PC-9 (cell line): ENCODE results near the gene LRRC72. TPM values are rescaled to one million over a fixed set of nuclear protein-coding genes. Genes with fewer than 3 reads are reported as not detected.
A peak's percentile ranks its signal among the peaks of the same experiment; 100 is the strongest.

Experiments used
- BruUV-seq: library from RNA; stranded (reverse); fragments of 400-500 nt; replicated peaks from 2 replicates; lab custom pipeline; 2021; lab: Mats Ljungman, UMichigan
- CTCF ChIA-PET: fragments of 300-600 bp; sonication (Branson Sonifier 250); formaldehyde crosslinking; loops from one replicate; lab custom pipeline; 2022; ENCODE audit warnings: antibody characterized with exemption; lab: Charles Lee
- POLR2A ChIA-PET: fragments of 300-600 bp; sonication (Branson Sonifier 250); formaldehyde crosslinking; loops from one replicate; lab custom pipeline; 2022; ENCODE audit warnings: antibody characterized with exemption; ENCODE audit not compliant: unreplicated experiment; lab: Charles Lee
- DNase-seq, 2 experiments: peaks; one replicate each; pipeline versions ENCODE4 v3.0.0 to v3.0.0-alpha.2; 2015 to 2022; ENCODE audit warnings: mixed read lengths in 1 of 2
- H2AFZ ChIP-seq: fragments of 200-600 bp; sonication (generic); 2 replicates; pipeline ENCODE4 v1.8.1; 2017; ENCODE audit warnings: antibody characterized with exemption
- H3F3A ChIP-seq: fragments of 200-600 bp; sonication (generic); 2 replicates; pipeline ENCODE4 v1.8.1; 2017; ENCODE audit warnings: antibody characterized with exemption, mild to moderate bottlenecking, low read depth; ENCODE audit not compliant: insufficient read depth
- H3K27ac ChIP-seq: fragments of 200-600 bp; sonication (generic); 2 replicates; pipeline ENCODE4 v1.6.1; 2016; ENCODE audit warnings: mixed run types
- H3K27me3 ChIP-seq: fragments of 200-600 bp; sonication (generic); 2 replicates; pipeline ENCODE4 v1.6.1; 2016; ENCODE audit warnings: low read depth, mixed run types; ENCODE audit not compliant: insufficient read depth
- H3K36me3 ChIP-seq: fragments of 200-600 bp; sonication (generic); 2 replicates; pipeline ENCODE4 v1.6.1; 2016; ENCODE audit warnings: low read depth, mixed run types
- H3K4me1 ChIP-seq: fragments of 200-600 bp; sonication (generic); replicated peaks from 2 replicates; pipeline ENCODE4 v1.6.1; 2016; ENCODE audit warnings: mixed run types; ENCODE audit not compliant: insufficient read depth
- H3K4me2 ChIP-seq: fragments of 200-600 bp; sonication (generic); 2 replicates; pipeline ENCODE4 v1.6.1; 2017; ENCODE audit warnings: mixed run types
- H3K4me3 ChIP-seq: fragments of 200-600 bp; sonication (generic); 2 replicates; pipeline ENCODE4 v1.6.1; 2016; ENCODE audit warnings: mixed run types
- H3K79me2 ChIP-seq: fragments of 200-600 bp; sonication (generic); 2 replicates; pipeline ENCODE4 v1.6.1; 2017; ENCODE audit warnings: low read depth, mixed run types
- H3K9me2 ChIP-seq: fragments of 200-600 bp; sonication (generic); 2 replicates; pipeline ENCODE4 v1.8.1; 2017; ENCODE audit warnings: mild to moderate bottlenecking; ENCODE audit not compliant: insufficient read depth
- H3K9me3 ChIP-seq: fragments of 200-600 bp; sonication (generic); 2 replicates; pipeline ENCODE4 v1.8.1; 2016; ENCODE audit warnings: low read depth; ENCODE audit not compliant: insufficient read depth
- H4K20me1 ChIP-seq: fragments of 200-600 bp; sonication (generic); 2 replicates; pipeline ENCODE4 v1.8.1; 2017; ENCODE audit not compliant: insufficient read depth
- CTCF ChIP-seq: fragments of 200-600 bp; sonication (generic); conservative IDR thresholded peaks from 2 replicates; pipeline ENCODE4 v1.6.1; 2017; ENCODE audit warnings: mixed run types, antibody characterized with exemption, mild to moderate bottlenecking, moderate library complexity
- EZH2 ChIP-seq: fragments of 200-600 bp; sonication (generic); IDR thresholded peaks from 2 replicates; pipeline ENCODE4 v1.8.0; 2017; ENCODE audit warnings: antibody characterized with exemption, low read depth
- intact Hi-C: fragments of 100-400 bp; cut with micrococcal nuclease; formaldehyde crosslinking; loops from one replicate; pipeline ENCODE4 v1.10.0; 2022; ENCODE audit not compliant: unreplicated experiment
- total RNA-seq: library from RNA; stranded (reverse); gene quantifications from 2 replicates; pipeline ENCODE4 v1.2.3, GENCODE V29; 2021

The LRRC72 gene
- total RNA-seq, 1 experiment from 2014 or later = not detected

- intact Hi-C loops = no loop called here
- ChIA-PET POLR2A (no interaction called here), CTCF (no interaction called here)
- Histone ChIP-seq H3K27ac (no peak overlapping the region), H4K20me1 (no peaks in the 10 kb centered on the region), H3F3A (no peaks in the 10 kb centered on the region), H3K4me2 (no peak overlapping the region), H3K79me2 (no peaks in the 10 kb centered on the region), H3K27me3 (no peaks in the 10 kb centered on the region), H3K36me3 (no peaks in the 10 kb centered on the region), H3K4me1 (no peaks in the 10 kb centered on the region), H3K4me3 (no peak overlapping the region), H3K9me3 (no peaks in the 10 kb centered on the region), H3K9me2 (no peaks in the 10 kb centered on the region), H2AFZ (no peak overlapping the region)
- no TSS peak for BruUV-seq
- TF ChIP-seq CTCF (no peak), EZH2 (no peak)
- no peak for DNase-seq
These were observed 21.8 kb downstream of the LRRC72 start for GRCh38 chr7:16548428-16548827.

- no peak for DNase-seq
- no TSS peak for BruUV-seq
- H3K79me2 ChIP-seq = no peaks in the 10 kb centered on the region
- no peaks in the 10 kb centered on the region for H4K20me1 ChIP-seq
- H3K27me3 ChIP-seq = no peaks in the 10 kb centered on the region
- H3F3A ChIP-seq = no peaks in the 10 kb centered on the region
- POLR2A ChIA-PET = no interaction called here
- H2AFZ ChIP-seq = no peak overlapping the region
- no peaks in the 10 kb centered on the region for H3K9me3 ChIP-seq
- no peak for TF ChIP-seq CTCF
- no peak for TF ChIP-seq EZH2
- H3K36me3 ChIP-seq = no peaks in the 10 kb centered on the region
- no peaks in the 10 kb centered on the region; the same call in 1 of the 2 replicates for H3K9me2 ChIP-seq
- intact Hi-C loops = no loop called here
- H3K4me1 ChIP-seq = no peaks in the 10 kb centered on the region
- H3K4me3 ChIP-seq = no peak overlapping the region
- no peak overlapping the region for H3K4me2 ChIP-seq
- no peak overlapping the region for H3K27ac ChIP-seq
- CTCF ChIA-PET = interaction anchor here (0.7 kb wide), 1 partner anchor 14 kb away, joined by 4 read pairs; no protein-coding TSS in a partner anchor
These were observed 24.0 kb downstream of the LRRC72 start for GRCh38 chr7:16550671-16551070.

GRCh38 chr7:16554518-16555236 is 28.1 kb downstream of the LRRC72 start:
- H3K9me2 ChIP-seq = no peaks in the 10 kb centered on the region; the same call in 1 of the 2 replicates
- ChIA-PET CTCF (no interaction called here), POLR2A (interaction anchor here (0.6 kb wide), 1 partner anchor 1693 kb away, joined by 4 read pairs; no protein-coding TSS in a partner anchor)
- H3F3A ChIP-seq = no peaks in the 10 kb centered on the region
- H3K4me2 ChIP-seq = no peak overlapping the region
- no peak overlapping the region for H3K4me3 ChIP-seq
- H2AFZ ChIP-seq = 0 out of 2 replicates have a peak overlapping the region, but pooled peaks have one; percentile 24
- no peaks in the 10 kb centered on the region for H3K27me3 ChIP-seq
- DNase-seq = no peak
- H3K27ac ChIP-seq = no peak overlapping the region
- no peaks in the 10 kb centered on the region for H3K9me3 ChIP-seq
- no peaks in the 10 kb centered on the region for H3K36me3 ChIP-seq
- H3K79me2 ChIP-seq = no peaks in the 10 kb centered on the region
- no peaks in the 10 kb centered on the region for H3K4me1 ChIP-seq
- no TSS peak for BruUV-seq
- intact Hi-C loops = no loop called here
- no peak for TF ChIP-seq CTCF
- TF ChIP-seq EZH2 = no peak
- no peaks in the 10 kb centered on the region for H4K20me1 ChIP-seq
